Endodermal cell (in vitro differentiated cells): ENCODE results near the gene LIN37. TPM values are rescaled to one million over a fixed set of nuclear protein-coding genes. Genes with fewer than 3 reads are reported as not detected.

ENCODE experiments used
- DNase-seq: peaks from one replicate; pipeline ENCODE4 v3.0.0-alpha.2; 2017
- H3K27ac ChIP-seq: 2 replicates; pipeline ENCODE4 v1.5.1; 2013; ENCODE audit warnings: mild to moderate bottlenecking, low read depth, low read length, moderate library complexity
- H3K27me3 ChIP-seq: 2 replicates; pipeline ENCODE4 v1.6.1; 2013; ENCODE audit warnings: mild to moderate bottlenecking, low read length, moderate library complexity; ENCODE audit not compliant: insufficient read depth, control insufficient read depth, poor library complexity, severe bottlenecking
- H3K36me3 ChIP-seq: 2 replicates; pipeline ENCODE4 v1.7.0; 2013; ENCODE audit warnings: mild to moderate bottlenecking, low read length, moderate library complexity; ENCODE audit not compliant: control insufficient read depth, insufficient read depth
- H3K4me1 ChIP-seq: one replicate; pipeline ENCODE4 v1.7.0; 2013; ENCODE audit warnings: low read length; ENCODE audit not compliant: control insufficient read depth, insufficient read depth
- H3K4me3 ChIP-seq: 2 replicates; pipeline ENCODE4 v1.5.1; 2013; ENCODE audit warnings: mild to moderate bottlenecking, low read length, moderate library complexity
- H3K9ac ChIP-seq: 2 replicates; pipeline ENCODE4 v1.6.1; 2013; ENCODE audit warnings: mild to moderate bottlenecking, low read length, moderate library complexity; ENCODE audit not compliant: poor library complexity, severe bottlenecking; ENCODE audit errors: extremely low read depth
- H3K9me3 ChIP-seq: 2 replicates; pipeline ENCODE4 v1.6.1; 2013; ENCODE audit warnings: mild to moderate bottlenecking, low read length, moderate library complexity; ENCODE audit not compliant: control insufficient read depth
- H3K27ac Mint-ChIP-seq: 2 replicates; pipeline ENCODE4 v1.8.0; 2020; ENCODE audit warnings: mixed read lengths
- H3K27me3 Mint-ChIP-seq: 2 replicates; pipeline ENCODE4 v1.8.0; 2021; ENCODE audit warnings: mild to moderate bottlenecking, mixed read lengths; ENCODE audit not compliant: insufficient read depth
- H3K36me3 Mint-ChIP-seq: 2 replicates; pipeline ENCODE4 v1.8.0; 2020; ENCODE audit warnings: low read depth, mixed read lengths
- H3K4me1 Mint-ChIP-seq: 2 replicates; pipeline ENCODE4 v1.8.0; 2020; ENCODE audit warnings: mixed read lengths
- H3K4me3 Mint-ChIP-seq: 2 replicates; pipeline ENCODE4 v1.8.0; 2020; ENCODE audit warnings: mild to moderate bottlenecking, moderate library complexity, mixed read lengths
- H3K9me3 Mint-ChIP-seq: 2 replicates; pipeline ENCODE4 v1.8.0; 2020; ENCODE audit warnings: mild to moderate bottlenecking, mixed read lengths
- CTCF ChIP-seq: fragments of 200-600 bp; sonication (generic); conservative IDR thresholded peaks from 2 replicates; pipeline ENCODE4 v1.5.0; 2021; ENCODE audit warnings: antibody characterized with exemption, mild to moderate bottlenecking
- WGBS, 2 experiments: methylation state at CpG; one replicate each; pipeline versions ENCODE4 v1.1.5 to v1.1.7; 2013; ENCODE audit warnings: missing lambda C conversion rate in 2 of 2, mixed read lengths in 1 of 2; ENCODE audit not compliant: insufficient coverage in 1 of 2, insufficient read length in 1 of 2; 5-methylcytosine and 5-hydroxymethylcytosine counted together
- total RNA-seq, 2 donors: library from RNA; stranded (reverse); fragmentation: NEBNext Ultra II Directional in 1 of 2; extraction: Animal tissue kit (Norgen Biotek cat#: 25700) in 1 of 2; gene quantifications; 2 replicates in 1 of 2; 3 replicates in 1 of 2; pipeline ENCODE4 v1.2.1, GENCODE V29; 2021

LIN37 gene
- total RNA-seq, 2 donors from 2014 or later = 6.6 to 7.6 TPM

- no peaks in the 10 kb centered on the region for H3K27me3 Mint-ChIP-seq
- no peaks in the 10 kb centered on the region for H3K4me1 Mint-ChIP-seq
- H3K36me3 Mint-ChIP-seq = peaks cover 83% of the 10 kb centered on the region
- no peak overlapping the region for H3K4me3 ChIP-seq
- DNase-seq = no peak
- WGBS, 2 experiments = 96 to 99% methylated on average over 16 to 23 of the region's 23 CpGs
- no peak overlapping the region for H3K27ac ChIP-seq
- no peak for TF ChIP-seq CTCF
- H3K4me3 Mint-ChIP-seq = no peak overlapping the region
- no peaks in the 10 kb centered on the region for H3K27me3 ChIP-seq
- peaks cover 76% of the 10 kb centered on the region for H3K36me3 ChIP-seq
- H3K9ac ChIP-seq = no peak overlapping the region
- H3K4me1 ChIP-seq = no peaks in the 10 kb centered on the region
- H3K9me3 ChIP-seq = no peaks in the 10 kb centered on the region
- H3K27ac Mint-ChIP-seq = no peak overlapping the region
- H3K9me3 Mint-ChIP-seq = no peaks in the 10 kb centered on the region
These were observed 23.0 kb upstream of the LIN37 start for GRCh38 chr19:35725216-35725861.

- Histone ChIP-seq H3K4me3 (no peak overlapping the region), H3K27ac (no peak overlapping the region), H3K9me3 (no peaks in the 10 kb centered on the region), H3K36me3 (peaks cover 80% of the 10 kb centered on the region), H3K27me3 (no peaks in the 10 kb centered on the region), H3K9ac (no peak overlapping the region), H3K4me1 (no peaks in the 10 kb centered on the region)
- TF ChIP-seq CTCF = no peak
- no peak overlapping the region for H3K27ac Mint-ChIP-seq
- no peak for DNase-seq
- H3K9me3 Mint-ChIP-seq = no peaks in the 10 kb centered on the region
- no peaks in the 10 kb centered on the region for H3K4me1 Mint-ChIP-seq
- H3K4me3 Mint-ChIP-seq = no peak overlapping the region
- 95 to 98% methylated on average over 14 to 25 of the region's 25 CpGs for WGBS, 2 experiments
- peaks cover 84% of the 10 kb centered on the region for H3K36me3 Mint-ChIP-seq
- no peaks in the 10 kb centered on the region for H3K27me3 Mint-ChIP-seq
These were observed 21.1 kb upstream of the LIN37 start for GRCh38 chr19:35727053-35727955.

- Histone ChIP-seq H3K9me3 (no peaks in the 10 kb centered on the region), H3K27ac (no peak overlapping the region), H3K36me3 (peaks cover 77% of the 10 kb centered on the region), H3K4me3 (no peak overlapping the region), H3K4me1 (no peaks in the 10 kb centered on the region), H3K9ac (no peak overlapping the region), H3K27me3 (no peaks in the 10 kb centered on the region)
- no peak for DNase-seq
- Mint-ChIP-seq H3K36me3 (peaks cover 78% of the 10 kb centered on the region), H3K27ac (no peak overlapping the region), H3K4me3 (no peak overlapping the region), H3K9me3 (no peaks in the 10 kb centered on the region), H3K4me1 (no peaks in the 10 kb centered on the region), H3K27me3 (no peaks in the 10 kb centered on the region)
- WGBS, 2 experiments = 93 to 95% methylated on average over 10 to 19 of the region's 19 CpGs
- TF ChIP-seq CTCF = no peak
These were observed 20.2 kb upstream of the LIN37 start for GRCh38 chr19:35727956-35728706.
